H9 (cell line): Measurements from ENCODE around the gene PAM. TPM values are rescaled to one million over a fixed set of nuclear protein-coding genes. Genes with fewer than 3 reads are reported as not detected.

Source experiments
- DNase-seq: peaks from one replicate; pipeline ENCODE4 v3.0.0-alpha.2; 2017
- H2AFZ ChIP-seq: one replicate; pipeline ENCODE4 v1.6.1; 2013; ENCODE audit warnings: mild to moderate bottlenecking, low read length, control low read depth, moderate library complexity
- H2AK5ac ChIP-seq: 2 replicates; pipeline ENCODE4 v1.6.1; 2013; ENCODE audit warnings: low read length, control low read depth, mixed read lengths; ENCODE audit not compliant: insufficient read length
- H2BK120ac ChIP-seq: one replicate; pipeline ENCODE4 v1.6.1; 2013; ENCODE audit warnings: low read depth, mild to moderate bottlenecking, low read length, control low read depth, inconsistent platforms; ENCODE audit not compliant: poor library complexity, severe bottlenecking
- H2BK12ac ChIP-seq: 2 replicates; pipeline ENCODE4 v1.6.1; 2013; ENCODE audit warnings: low read length, control low read depth, mixed read lengths, low read depth; ENCODE audit not compliant: insufficient read length
- H2BK15ac ChIP-seq: 2 replicates; pipeline ENCODE4 v1.6.1; 2013; ENCODE audit warnings: low read depth, low read length, control low read depth
- H2BK20ac ChIP-seq: one replicate; pipeline ENCODE4 v1.6.1; 2013; ENCODE audit warnings: low read depth, mild to moderate bottlenecking, low read length, control low read depth, inconsistent platforms; ENCODE audit not compliant: poor library complexity, severe bottlenecking
- H2BK5ac ChIP-seq: 2 replicates; pipeline ENCODE4 v1.6.1; 2013; ENCODE audit warnings: low read length, control low read depth, mixed read lengths; ENCODE audit not compliant: insufficient read length
- H3K14ac ChIP-seq: 2 replicates; pipeline ENCODE4 v1.6.1; 2013; ENCODE audit warnings: low read length, control low read depth; ENCODE audit not compliant: insufficient read depth
- H3K18ac ChIP-seq: 2 replicates; pipeline ENCODE4 v1.6.1; 2013; ENCODE audit warnings: low read depth, mild to moderate bottlenecking, mixed read lengths, low read length, control low read depth; ENCODE audit not compliant: insufficient read length
- H3K23ac ChIP-seq: 2 replicates; pipeline ENCODE4 v1.6.1; 2013; ENCODE audit warnings: low read length, control low read depth, mixed read lengths, low read depth; ENCODE audit not compliant: insufficient read length
- H3K23me2 ChIP-seq: 2 replicates; pipeline ENCODE4 v1.6.1; 2013; ENCODE audit warnings: low read depth, mild to moderate bottlenecking, mixed read lengths, low read length, control low read depth; ENCODE audit not compliant: insufficient read length, poor library complexity, severe bottlenecking
- H3K27ac ChIP-seq: 2 replicates; pipeline ENCODE4 v1.5.1; 2013; ENCODE audit warnings: low read length, control low read depth, mixed read lengths, low read depth; ENCODE audit not compliant: insufficient read length
- H3K27me3 ChIP-seq: 2 replicates; pipeline ENCODE4 v1.6.1; 2013; ENCODE audit warnings: low read length, control low read depth, inconsistent platforms; ENCODE audit not compliant: insufficient read depth
- H3K4ac ChIP-seq: 2 replicates; pipeline ENCODE4 v1.6.1; 2013; ENCODE audit warnings: low read depth, mild to moderate bottlenecking, control low read depth, inconsistent platforms, low read length, moderate library complexity
- H3K4me1 ChIP-seq: 2 replicates; pipeline ENCODE4 v1.6.1; 2013; ENCODE audit warnings: low read length, control low read depth, inconsistent platforms; ENCODE audit not compliant: insufficient read depth
- H3K4me2 ChIP-seq: 2 replicates; pipeline ENCODE4 v1.6.1; 2013; ENCODE audit warnings: low read length, control low read depth, mixed read lengths; ENCODE audit not compliant: insufficient read length, insufficient read depth
- H3K56ac ChIP-seq: 2 replicates; pipeline ENCODE4 v1.6.1; 2013; ENCODE audit warnings: low read depth, mild to moderate bottlenecking, mixed read lengths, low read length, control low read depth; ENCODE audit not compliant: insufficient read length
- H3K79me1 ChIP-seq: 2 replicates; pipeline ENCODE4 v1.6.1; 2013; ENCODE audit warnings: low read depth, mild to moderate bottlenecking, moderate library complexity, low read length, control low read depth, inconsistent platforms; ENCODE audit not compliant: insufficient read depth, poor library complexity, severe bottlenecking
- H3K79me2 ChIP-seq: 2 replicates; pipeline ENCODE4 v1.6.1; 2013; ENCODE audit warnings: low read length, control low read depth, inconsistent platforms; ENCODE audit not compliant: insufficient read depth
- H3K9ac ChIP-seq: 2 replicates; pipeline ENCODE4 v1.6.1; 2013; ENCODE audit warnings: low read length, control low read depth, mixed read lengths; ENCODE audit not compliant: insufficient read length; ENCODE audit errors: extremely low read depth
- H3K9me3 ChIP-seq: one replicate; pipeline ENCODE4 v1.6.1; 2013; ENCODE audit warnings: low read depth, low read length, inconsistent platforms; ENCODE audit not compliant: control insufficient read depth
- H3T11ph ChIP-seq: one replicate; pipeline ENCODE4 v1.6.1; 2013; ENCODE audit warnings: mild to moderate bottlenecking, low read length, control low read depth, inconsistent platforms
- H4K20me1 ChIP-seq: one replicate; pipeline ENCODE4 v1.6.1; 2013; ENCODE audit not compliant: control insufficient read depth, insufficient read length, insufficient read depth
- H4K5ac ChIP-seq: 2 replicates; pipeline ENCODE4 v1.6.1; 2013; ENCODE audit warnings: low read depth, mild to moderate bottlenecking, mixed read lengths, low read length, control low read depth; ENCODE audit not compliant: insufficient read length
- H4K8ac ChIP-seq: replicated peaks from 2 replicates; pipeline ENCODE4 v1.6.1; 2013; ENCODE audit warnings: low read length, control low read depth, mixed read lengths, low read depth; ENCODE audit not compliant: insufficient read length
- H4K91ac ChIP-seq: 2 replicates; pipeline ENCODE4 v1.6.1; 2013; ENCODE audit warnings: low read depth, mild to moderate bottlenecking, moderate library complexity, mixed read lengths, low read length, control low read depth; ENCODE audit not compliant: insufficient read length
- H3K27ac Mint-ChIP-seq, 3 experiments: 2 replicates in 2 of 3; 3 replicates in 1 of 3; pipeline ENCODE4 v1.8.0; 2020 to 2021; ENCODE audit warnings: mixed read lengths in 3 of 3, mild to moderate bottlenecking in 1 of 3, moderate library complexity in 1 of 3
- H3K27me3 Mint-ChIP-seq: 2 replicates; pipeline ENCODE4 v1.8.0; 2021; ENCODE audit warnings: low read depth, mild to moderate bottlenecking, moderate library complexity, mixed read lengths
- H3K36me3 Mint-ChIP-seq, 3 experiments: 2 replicates in 2 of 3; 3 replicates in 1 of 3; pipeline ENCODE4 v1.8.0; 2020 to 2021; ENCODE audit warnings: low read depth in 3 of 3, mixed read lengths in 3 of 3; ENCODE audit not compliant: insufficient read depth in 1 of 3
- H3K4me1 Mint-ChIP-seq, 2 experiments: 2 replicates each; pipeline ENCODE4 v1.8.0; 2020; ENCODE audit warnings: mixed read lengths in 2 of 2
- H3K4me3 Mint-ChIP-seq, 2 experiments: 2 replicates in 1 of 2; 3 replicates in 1 of 2; pipeline ENCODE4 v1.8.0; 2020 to 2021; ENCODE audit warnings: mild to moderate bottlenecking in 2 of 2, mixed read lengths in 2 of 2, moderate library complexity in 1 of 2
- H3K9me3 Mint-ChIP-seq, 2 experiments: 2 replicates in 1 of 2; 3 replicates in 1 of 2; pipeline ENCODE4 v1.8.0; 2020; ENCODE audit warnings: mild to moderate bottlenecking in 2 of 2, mixed read lengths in 2 of 2, moderate library complexity in 1 of 2
- total RNA-seq: library from RNA; stranded (reverse); gene quantifications from 2 replicates; pipeline ENCODE4 v1.2.1, GENCODE V29; 2021
- TF ChIP-seq, protein P1 (sequence below): fragments of 200-600 bp; sonication (generic); conservative IDR thresholded peaks from 3 replicates; pipeline ENCODE4 v1.8.0; 2021; ENCODE audit warnings: antibody characterized with exemption, mild to moderate bottlenecking

Gene PAM
- total RNA-seq, 1 experiment from 2014 or later: 31.5 TPM

DNA sequence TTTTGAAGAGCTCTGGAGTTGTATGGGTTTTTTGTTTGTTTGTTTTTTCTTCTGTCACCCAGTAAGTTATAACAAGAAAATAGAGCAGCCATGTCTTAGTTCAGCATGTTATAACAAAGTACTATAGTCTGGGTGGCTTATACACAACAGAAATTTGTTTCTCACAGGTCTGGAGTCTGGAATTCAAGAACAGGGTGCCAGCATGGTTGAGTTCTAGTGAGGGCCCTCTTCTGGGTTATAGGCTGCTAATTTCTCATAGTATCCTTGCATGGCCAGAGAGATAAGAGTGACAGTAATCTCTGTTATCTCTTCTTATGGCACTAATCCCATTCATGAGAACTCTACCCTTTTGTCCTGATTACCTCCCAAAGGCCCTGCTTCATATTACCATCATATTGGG, 250.2 kb downstream of the PAM start:
- H2BK12ac ChIP-seq: no peak overlapping the region
- H3K79me1 ChIP-seq: no peaks in the 10 kb centered on the region
- no peaks in the 10 kb centered on the region for H4K20me1 ChIP-seq
- no peak overlapping the region for H2BK5ac ChIP-seq
- Mint-ChIP-seq H3K9me3 (no peaks in the 10 kb centered on the region), H3K27ac (no peak overlapping the region), H3K36me3 (no peaks in the 10 kb centered on the region), H3K4me3 (no peak overlapping the region), H3K4me1 (no peaks in the 10 kb centered on the region), H3K27me3 (no peaks in the 10 kb centered on the region)
- H3K27ac ChIP-seq: no peak overlapping the region
- no peak overlapping the region for H3K23ac ChIP-seq
- H3K9ac ChIP-seq: no peak overlapping the region
- no peak overlapping the region for H3K4me2 ChIP-seq
- no peaks in the 10 kb centered on the region for H3K23me2 ChIP-seq
- TF ChIP-seq, protein P1, sequence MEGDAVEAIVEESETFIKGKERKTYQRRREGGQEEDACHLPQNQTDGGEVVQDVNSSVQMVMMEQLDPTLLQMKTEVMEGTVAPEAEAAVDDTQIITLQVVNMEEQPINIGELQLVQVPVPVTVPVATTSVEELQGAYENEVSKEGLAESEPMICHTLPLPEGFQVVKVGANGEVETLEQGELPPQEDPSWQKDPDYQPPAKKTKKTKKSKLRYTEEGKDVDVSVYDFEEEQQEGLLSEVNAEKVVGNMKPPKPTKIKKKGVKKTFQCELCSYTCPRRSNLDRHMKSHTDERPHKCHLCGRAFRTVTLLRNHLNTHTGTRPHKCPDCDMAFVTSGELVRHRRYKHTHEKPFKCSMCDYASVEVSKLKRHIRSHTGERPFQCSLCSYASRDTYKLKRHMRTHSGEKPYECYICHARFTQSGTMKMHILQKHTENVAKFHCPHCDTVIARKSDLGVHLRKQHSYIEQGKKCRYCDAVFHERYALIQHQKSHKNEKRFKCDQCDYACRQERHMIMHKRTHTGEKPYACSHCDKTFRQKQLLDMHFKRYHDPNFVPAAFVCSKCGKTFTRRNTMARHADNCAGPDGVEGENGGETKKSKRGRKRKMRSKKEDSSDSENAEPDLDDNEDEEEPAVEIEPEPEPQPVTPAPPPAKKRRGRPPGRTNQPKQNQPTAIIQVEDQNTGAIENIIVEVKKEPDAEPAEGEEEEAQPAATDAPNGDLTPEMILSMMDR: no peak
- no peak overlapping the region for H3K18ac ChIP-seq
- H2AFZ ChIP-seq: no peak overlapping the region
- no peak overlapping the region for H2BK120ac ChIP-seq
- no peak overlapping the region for H4K91ac ChIP-seq
- no peak overlapping the region for H4K8ac ChIP-seq
- H3K4ac ChIP-seq: no peak overlapping the region
- no peak overlapping the region for H2BK15ac ChIP-seq
- no peak overlapping the region for H2AK5ac ChIP-seq
- H3K27me3 ChIP-seq: no peaks in the 10 kb centered on the region
- H3T11ph ChIP-seq: no peak overlapping the region
- H3K14ac ChIP-seq: no peak overlapping the region
- H3K9me3 ChIP-seq: no peaks in the 10 kb centered on the region
- H2BK20ac ChIP-seq: no peak overlapping the region
- no peak overlapping the region for H3K56ac ChIP-seq
- no peaks in the 10 kb centered on the region for H3K79me2 ChIP-seq
- H3K4me1 ChIP-seq: no peaks in the 10 kb centered on the region
- H4K5ac ChIP-seq: no peak overlapping the region
- no peak for DNase-seq
